Esophagus muscularis mucosa (tissue), 4 donors: ENCODE measurements around the gene AK5.

Experiments used
- CTCF ChIP-seq, 3 experiments: fragments of 200-600 bp in 2 of 3; fragments of 450-650 bp in 1 of 3; sonication (generic) in 2 of 3; IDR thresholded peaks; one replicate each; pipeline ENCODE4 v1.5.1; 2017 to 2019; ENCODE audit warnings: antibody characterized with exemption in 3 of 3, mild to moderate bottlenecking in 2 of 3, moderate library complexity in 1 of 3
- EP300 ChIP-seq: sonication (generic); formaldehyde crosslinking; IDR thresholded peaks from one replicate; pipeline ENCODE4 v1.6.1; 2017; ENCODE audit warnings: antibody characterized with exemption
- POLR2A ChIP-seq: fragments of 450-650 bp; IDR thresholded peaks from one replicate; pipeline ENCODE4 v1.6.1; 2017; ENCODE audit warnings: antibody characterized with exemption, moderate library complexity, mild to moderate bottlenecking, low read depth
- POLR2AphosphoS5 ChIP-seq, 2 donors: sonication (generic); formaldehyde crosslinking; IDR thresholded peaks; one replicate each; pipeline ENCODE4 v1.6.1; 2017; ENCODE audit warnings: antibody characterized with exemption in 2 of 2

GRCh38 chr1:77281491-77282186 lies at the start of gene AK5:
- TF ChIP-seq CTCF (IDR thresholded peaks at IDR 0.05) (no peak), EP300 (no peak), POLR2AphosphoS5 (IDR thresholded peaks at IDR 0.05) (no peak), POLR2A (no peak)
